NT2/D1 (cell line): ENCODE data around the gene TAMALIN.

Source experiments
- SUZ12 ChIP-seq: IDR thresholded peaks from 2 replicates; pipeline ENCODE4 v1.6.1; 2011; ENCODE audit not compliant: insufficient read length, insufficient read depth; ENCODE audit errors: extremely low read depth
- YY1 ChIP-seq: IDR thresholded peaks from 2 replicates; pipeline ENCODE4 v1.6.1; 2011; ENCODE audit not compliant: insufficient read length, insufficient read depth
- ZNF274 ChIP-seq: IDR thresholded peaks from 2 replicates; pipeline ENCODE4 v1.6.1; 2011; ENCODE audit warnings: mild to moderate bottlenecking, low read depth, low read length

DNA sequence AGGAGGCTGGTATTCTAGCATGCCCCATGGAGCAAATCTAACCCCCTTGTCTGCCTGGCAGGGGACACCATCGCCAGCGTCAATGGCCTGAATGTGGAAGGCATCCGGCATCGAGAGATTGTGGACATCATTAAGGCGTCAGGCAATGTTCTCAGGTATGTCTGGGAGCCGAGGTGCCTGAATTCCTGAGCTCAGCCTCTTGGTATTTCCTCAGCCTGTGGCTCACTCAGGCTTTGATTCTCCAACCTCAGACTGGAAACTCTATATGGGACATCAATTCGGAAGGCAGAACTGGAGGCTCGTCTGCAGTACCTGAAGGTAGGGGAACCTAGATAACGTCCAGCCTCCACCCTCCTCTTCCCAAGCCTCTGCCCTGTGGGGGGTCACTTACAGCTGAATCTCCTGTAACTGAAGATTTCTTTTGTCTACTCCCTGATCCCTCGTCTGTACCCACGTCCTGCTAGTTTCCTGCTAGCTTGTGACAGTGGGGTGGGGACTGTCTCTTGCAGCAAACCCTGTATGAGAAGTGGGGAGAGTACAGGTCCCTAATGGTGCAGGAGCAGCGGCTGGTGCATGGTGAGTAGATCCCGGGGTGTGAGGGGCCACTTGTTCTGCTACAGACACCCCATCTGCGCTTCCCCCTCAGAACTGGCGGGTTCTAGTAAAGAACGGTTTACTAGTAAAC lies 7.0 kb downstream of the TAMALIN start:
- TF ChIP-seq ZNF274, result no peak
- no peak for TF ChIP-seq YY1
- no peak for TF ChIP-seq SUZ12
